Measurements from ENCODE around the gene NUP62. TPM values are rescaled to one million over a fixed set of nuclear protein-coding genes. Genes with fewer than 3 reads are reported as not detected.

NUP62 gene
- polyA plus RNA-seq, 1 of the 3 experiments (the other 2 are of a cell fraction): 16.2 TPM

DNA sequence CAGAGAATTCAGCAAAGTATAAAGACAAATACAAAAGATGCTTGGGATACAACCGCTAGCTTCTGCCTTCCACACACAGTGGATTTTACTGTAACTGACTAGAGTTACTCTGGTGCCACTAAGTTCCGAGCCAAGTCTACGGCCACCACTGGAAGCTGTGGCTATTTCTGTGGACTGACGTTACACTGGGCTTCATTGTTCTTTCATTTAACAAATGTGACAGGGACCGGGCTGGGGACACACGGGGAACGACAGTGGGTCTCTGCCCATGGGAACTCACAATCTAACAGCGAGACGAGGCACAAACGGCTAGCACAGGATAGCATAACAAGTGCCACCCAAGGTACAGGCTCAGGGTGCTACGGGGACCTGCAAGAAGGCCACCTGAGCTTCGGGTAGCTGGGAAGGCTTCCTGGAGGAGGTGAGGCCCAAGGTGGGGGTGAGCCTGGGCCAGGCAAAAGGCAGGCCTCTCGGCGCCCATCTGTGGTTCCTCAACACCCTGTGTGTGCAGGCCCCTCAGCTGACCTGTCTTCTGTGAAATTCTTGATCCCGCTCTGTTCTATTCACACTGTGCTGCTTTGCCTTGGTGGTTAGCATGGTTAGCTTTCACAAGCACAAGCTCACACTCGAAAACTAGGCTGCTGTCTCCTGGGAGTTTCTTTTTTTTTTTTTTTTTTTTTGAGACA is 22.3 kb downstream of the NUP62 start:
- TF ChIP-seq, protein P1, sequence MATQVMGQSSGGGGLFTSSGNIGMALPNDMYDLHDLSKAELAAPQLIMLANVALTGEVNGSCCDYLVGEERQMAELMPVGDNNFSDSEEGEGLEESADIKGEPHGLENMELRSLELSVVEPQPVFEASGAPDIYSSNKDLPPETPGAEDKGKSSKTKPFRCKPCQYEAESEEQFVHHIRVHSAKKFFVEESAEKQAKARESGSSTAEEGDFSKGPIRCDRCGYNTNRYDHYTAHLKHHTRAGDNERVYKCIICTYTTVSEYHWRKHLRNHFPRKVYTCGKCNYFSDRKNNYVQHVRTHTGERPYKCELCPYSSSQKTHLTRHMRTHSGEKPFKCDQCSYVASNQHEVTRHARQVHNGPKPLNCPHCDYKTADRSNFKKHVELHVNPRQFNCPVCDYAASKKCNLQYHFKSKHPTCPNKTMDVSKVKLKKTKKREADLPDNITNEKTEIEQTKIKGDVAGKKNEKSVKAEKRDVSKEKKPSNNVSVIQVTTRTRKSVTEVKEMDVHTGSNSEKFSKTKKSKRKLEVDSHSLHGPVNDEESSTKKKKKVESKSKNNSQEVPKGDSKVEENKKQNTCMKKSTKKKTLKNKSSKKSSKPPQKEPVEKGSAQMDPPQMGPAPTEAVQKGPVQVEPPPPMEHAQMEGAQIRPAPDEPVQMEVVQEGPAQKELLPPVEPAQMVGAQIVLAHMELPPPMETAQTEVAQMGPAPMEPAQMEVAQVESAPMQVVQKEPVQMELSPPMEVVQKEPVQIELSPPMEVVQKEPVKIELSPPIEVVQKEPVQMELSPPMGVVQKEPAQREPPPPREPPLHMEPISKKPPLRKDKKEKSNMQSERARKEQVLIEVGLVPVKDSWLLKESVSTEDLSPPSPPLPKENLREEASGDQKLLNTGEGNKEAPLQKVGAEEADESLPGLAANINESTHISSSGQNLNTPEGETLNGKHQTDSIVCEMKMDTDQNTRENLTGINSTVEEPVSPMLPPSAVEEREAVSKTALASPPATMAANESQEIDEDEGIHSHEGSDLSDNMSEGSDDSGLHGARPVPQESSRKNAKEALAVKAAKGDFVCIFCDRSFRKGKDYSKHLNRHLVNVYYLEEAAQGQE (IDR thresholded peaks at IDR 0.05; ENCODE audit: low read depth, low read length): no peak
- TF ChIP-seq GABPA (IDR thresholded peaks at IDR 0.05; ENCODE audit: low read depth) (no peak), FOSL2 (IDR thresholded peaks at IDR 0.05; ENCODE audit: borderline replicate concordance, low read depth) (no peak), RAD21 (IDR thresholded peaks at IDR 0.05; ENCODE audit: low read length) (no peak), YY1 (IDR thresholded peaks at IDR 0.05; ENCODE audit: low read depth) (no peak), RFX5 (IDR thresholded peaks at IDR 0.05; ENCODE audit: low read length) (no peak), RCOR1 (IDR thresholded peaks at IDR 0.05; ENCODE audit: low read length) (no peak), NFIC (IDR thresholded peaks at IDR 0.05; ENCODE audit: borderline replicate concordance) (no peak), TCF12 (IDR thresholded peaks at IDR 0.05) (no peak), SIN3A (IDR thresholded peaks at IDR 0.05; ENCODE audit: borderline replicate concordance, low read depth, low read length) (no peak), GATA2 (CRISPR knock-in tag; IDR thresholded peaks at IDR 0.05) (no peak)
- TF ChIP-seq, protein P2, sequence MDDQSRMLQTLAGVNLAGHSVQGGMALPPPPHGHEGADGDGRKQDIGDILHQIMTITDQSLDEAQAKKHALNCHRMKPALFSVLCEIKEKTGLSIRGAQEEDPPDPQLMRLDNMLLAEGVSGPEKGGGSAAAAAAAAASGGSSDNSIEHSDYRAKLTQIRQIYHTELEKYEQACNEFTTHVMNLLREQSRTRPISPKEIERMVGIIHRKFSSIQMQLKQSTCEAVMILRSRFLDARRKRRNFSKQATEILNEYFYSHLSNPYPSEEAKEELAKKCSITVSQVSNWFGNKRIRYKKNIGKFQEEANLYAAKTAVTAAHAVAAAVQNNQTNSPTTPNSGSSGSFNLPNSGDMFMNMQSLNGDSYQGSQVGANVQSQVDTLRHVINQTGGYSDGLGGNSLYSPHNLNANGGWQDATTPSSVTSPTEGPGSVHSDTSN (IDR thresholded peaks at IDR 0.05): no peak
- TF ChIP-seq, protein P3, sequence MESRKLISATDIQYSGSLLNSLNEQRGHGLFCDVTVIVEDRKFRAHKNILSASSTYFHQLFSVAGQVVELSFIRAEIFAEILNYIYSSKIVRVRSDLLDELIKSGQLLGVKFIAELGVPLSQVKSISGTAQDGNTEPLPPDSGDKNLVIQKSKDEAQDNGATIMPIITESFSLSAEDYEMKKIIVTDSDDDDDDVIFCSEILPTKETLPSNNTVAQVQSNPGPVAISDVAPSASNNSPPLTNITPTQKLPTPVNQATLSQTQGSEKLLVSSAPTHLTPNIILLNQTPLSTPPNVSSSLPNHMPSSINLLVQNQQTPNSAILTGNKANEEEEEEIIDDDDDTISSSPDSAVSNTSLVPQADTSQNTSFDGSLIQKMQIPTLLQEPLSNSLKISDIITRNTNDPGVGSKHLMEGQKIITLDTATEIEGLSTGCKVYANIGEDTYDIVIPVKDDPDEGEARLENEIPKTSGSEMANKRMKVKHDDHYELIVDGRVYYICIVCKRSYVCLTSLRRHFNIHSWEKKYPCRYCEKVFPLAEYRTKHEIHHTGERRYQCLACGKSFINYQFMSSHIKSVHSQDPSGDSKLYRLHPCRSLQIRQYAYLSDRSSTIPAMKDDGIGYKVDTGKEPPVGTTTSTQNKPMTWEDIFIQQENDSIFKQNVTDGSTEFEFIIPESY (IDR thresholded peaks at IDR 0.05; ENCODE audit: borderline replicate concordance, low read depth): no peak
- 97% methylated on average over 12 of the region's 16 CpGs for WGBS (ENCODE audit: low lambda C conversion rate)
- DNase-seq: no peak
- H3K4me2 ChIP-seq: no peak overlapping the region
- no peaks in the 10 kb centered on the region for H3K27me3 ChIP-seq (ENCODE audit: insufficient read depth)
- CTCF ChIA-PET: interaction anchor here (1.0 kb wide), 1 partner anchor 16 kb away, joined by 3 read pairs; no protein-coding TSS in a partner anchor
- H3K9ac ChIP-seq: no peak overlapping the region
- H3K4me3 ChIP-seq (ENCODE audit: low read depth in 2 of 2, low read length in 1 of 2): no peak overlapping the region
- H3K27ac ChIP-seq (ENCODE audit: low read depth in 2 of 2, low read length in 1 of 2): no peak overlapping the region
- no peaks in the 10 kb centered on the region for H3K4me1 ChIP-seq (ENCODE audit: control insufficient read depth in 1 of 2, insufficient read depth in 2 of 2, low read depth in 1 of 2, low read length in 1 of 2)
- H3K9me2 ChIP-seq: no peaks in the 10 kb centered on the region
- peaks cover 4% of the 10 kb centered on the region for H3F3A ChIP-seq (replicated peaks; ENCODE audit: insufficient read depth)
- no peaks in the 10 kb centered on the region for H4K20me1 ChIP-seq (ENCODE audit: insufficient read depth)
- peaks cover 3% of the 10 kb centered on the region; the same call in 1 of the 2 replicates for H3K79me2 ChIP-seq (ENCODE audit: insufficient read depth)
- peaks cover 4 to 17% of the 10 kb centered on the region in 2 experiments for H3K36me3 ChIP-seq (replicated peaks in 1 of 2; ENCODE audit: control insufficient read depth in 1 of 2, insufficient read depth in 2 of 2, low read length in 1 of 2)
- H3K9me3 ChIP-seq: no peaks in the 10 kb centered on the region
- no peak overlapping the region for H2AFZ ChIP-seq (ENCODE audit: low read depth)
- POLR2A ChIA-PET: no interaction called here

All from SK-N-SH (cell line).